ENCODE data around the gene CSTB.

CSTB gene

GRCh38 chr21:43749651-43750262 is 26.4 kb downstream of the CSTB start:
- DNase-seq (ENCODE audit: low read depth in 3 of 3): no peak

- DNase-seq (ENCODE audit: low read depth in 3 of 3): no peak
These were observed 27.5 kb downstream of the CSTB start for GRCh38 chr21:43748622-43749021.

GRCh38 chr21:43745772-43746517 is 30.2 kb downstream of the CSTB start:
- DNase-seq (ENCODE audit: low read depth in 3 of 3): no peak

GRCh38 chr21:43744725-43745124 is 31.4 kb downstream of the CSTB start:
- no peak for DNase-seq (ENCODE audit: low read depth in 3 of 3)

GRCh38 chr21:43743947-43744346 is 32.2 kb downstream of the CSTB start:
- no peak for DNase-seq (ENCODE audit: low read depth in 3 of 3)

GRCh38 chr21:43741423-43742096 is 34.5 kb downstream of the CSTB start:
- DNase-seq (ENCODE audit: low read depth in 3 of 3): no peak

GRCh38 chr21:43740497-43741156 is 35.5 kb downstream of the CSTB start:
- no peak for DNase-seq (ENCODE audit: low read depth in 3 of 3)

GRCh38 chr21:43739621-43740435 is 36.3 kb downstream of the CSTB start:
- DNase-seq (ENCODE audit: low read depth in 3 of 3): no peak

- no peak for DNase-seq (ENCODE audit: low read depth in 3 of 3)
These were observed 38.8 kb downstream of the CSTB start for GRCh38 chr21:43737158-43737950.

GRCh38 chr21:43736224-43736883 is 39.8 kb downstream of the CSTB start:
- DNase-seq (ENCODE audit: low read depth in 3 of 3): no peak

- no peak for DNase-seq (ENCODE audit: low read depth in 3 of 3)
These were observed 40.6 kb downstream of the CSTB start for GRCh38 chr21:43735236-43736091.

GRCh38 chr21:43734928-43735229 is 41.2 kb downstream of the CSTB start:
- no peak for DNase-seq (ENCODE audit: low read depth in 3 of 3)

GRCh38 chr21:43734131-43734927 is 41.8 kb downstream of the CSTB start:
- no peak for DNase-seq (ENCODE audit: low read depth in 3 of 3)

- no peak for DNase-seq (ENCODE audit: low read depth in 3 of 3)
These were observed 42.5 kb downstream of the CSTB start for GRCh38 chr21:43733529-43734071.

GRCh38 chr21:43733060-43733459 is 43.0 kb downstream of the CSTB start:
- DNase-seq (ENCODE audit: low read depth in 3 of 3): no peak

- DNase-seq (ENCODE audit: low read depth in 3 of 3): no peak
These were observed 44.0 kb downstream of the CSTB start for GRCh38 chr21:43731891-43732711.

GRCh38 chr21:43731476-43731875 is 44.6 kb downstream of the CSTB start:
- DNase-seq (ENCODE audit: low read depth in 3 of 3): no peak

All from stimulated activated CD4-positive, alpha-beta T cell treated with anti-CD3 and anti-CD28 coated beads, TNF-alpha, amount 100 ng/mL, for 4 hours (primary cell).